ENCODE measurements around the gene SELENBP1.

SELENBP1 gene

DNA sequence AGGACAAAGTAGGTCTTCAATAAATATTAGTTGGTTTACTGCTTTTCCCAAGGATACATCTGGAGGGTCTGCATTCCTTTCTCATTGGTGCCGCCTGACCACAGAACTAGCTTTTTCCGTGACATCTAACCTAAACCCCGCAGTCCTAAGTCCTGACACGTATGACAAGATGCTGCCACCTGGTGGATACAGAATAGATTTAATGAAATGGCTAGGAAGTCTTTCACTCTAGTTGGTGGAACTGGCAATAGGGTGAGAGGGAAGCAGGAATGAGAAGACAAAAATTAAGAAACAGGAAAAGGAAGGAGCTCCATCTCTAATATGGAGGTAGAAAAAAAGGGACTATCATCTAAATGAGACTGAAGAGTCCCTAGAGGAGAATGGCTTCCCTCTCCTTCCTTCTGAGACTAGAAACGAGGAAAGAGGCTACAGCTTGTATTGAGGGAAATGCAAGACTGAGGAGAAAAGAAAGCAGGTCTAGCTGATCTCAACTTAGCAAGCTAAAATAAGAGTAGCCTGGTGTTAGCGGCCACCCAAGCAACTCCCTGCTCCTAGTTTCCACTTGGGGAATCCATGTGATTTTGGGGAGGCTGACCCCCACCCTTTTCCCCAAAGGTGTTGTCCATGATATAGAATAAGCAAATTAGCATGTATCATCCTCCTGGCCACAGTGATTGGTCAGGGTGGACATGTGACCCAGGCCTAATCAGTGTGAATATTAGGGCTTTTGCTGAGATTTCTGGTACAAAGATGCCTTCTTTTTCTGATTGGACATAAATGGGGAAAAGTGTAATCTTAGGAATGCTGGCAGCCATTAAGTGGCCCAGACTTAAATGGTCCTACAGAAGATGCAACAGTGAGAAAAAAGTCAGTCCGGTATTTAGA, 31.4 kb downstream of the SELENBP1 start:
- peak; percentile 87 for ATAC-seq
- no peaks in the 10 kb centered on the region for H3K9me3 Mint-ChIP-seq
- peaks cover 36% of the 10 kb centered on the region for H3K36me3 Mint-ChIP-seq
- peak overlapping the region; percentile 0 for H3K4me3 Mint-ChIP-seq
- peak overlapping the region; percentile 36 for H3K27ac Mint-ChIP-seq
- H3K4me1 Mint-ChIP-seq = peaks cover 64% of the 10 kb centered on the region
- H3K27me3 Mint-ChIP-seq = no peaks in the 10 kb centered on the region

DNA sequence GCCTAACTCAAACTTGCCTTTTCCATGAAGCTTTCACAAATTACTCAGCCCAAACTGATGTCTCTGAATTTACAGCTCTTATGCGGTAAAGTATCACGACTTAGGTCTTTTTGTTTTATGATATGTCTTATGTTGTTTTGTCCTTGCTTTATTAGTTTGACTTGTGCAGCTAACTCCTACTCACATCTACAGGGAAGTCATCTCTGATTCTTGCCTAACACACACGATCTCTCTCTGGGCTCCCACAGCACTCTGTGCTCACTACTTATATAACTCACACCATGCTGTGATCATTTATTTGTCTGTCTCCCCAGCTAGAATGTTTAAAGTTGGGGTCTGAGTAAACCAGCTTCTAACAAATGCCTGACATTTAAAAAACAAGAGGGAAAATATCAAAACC, 35.9 kb downstream of the SELENBP1 start:
- Mint-ChIP-seq H3K9me3 (no peaks in the 10 kb centered on the region), H3K27ac (peak overlapping the region; percentile 56), H3K4me1 (peaks cover 22% of the 10 kb centered on the region), H3K4me3 (no peak overlapping the region), H3K27me3 (no peaks in the 10 kb centered on the region), H3K36me3 (no peaks in the 10 kb centered on the region)
- ATAC-seq = no peak

DNA sequence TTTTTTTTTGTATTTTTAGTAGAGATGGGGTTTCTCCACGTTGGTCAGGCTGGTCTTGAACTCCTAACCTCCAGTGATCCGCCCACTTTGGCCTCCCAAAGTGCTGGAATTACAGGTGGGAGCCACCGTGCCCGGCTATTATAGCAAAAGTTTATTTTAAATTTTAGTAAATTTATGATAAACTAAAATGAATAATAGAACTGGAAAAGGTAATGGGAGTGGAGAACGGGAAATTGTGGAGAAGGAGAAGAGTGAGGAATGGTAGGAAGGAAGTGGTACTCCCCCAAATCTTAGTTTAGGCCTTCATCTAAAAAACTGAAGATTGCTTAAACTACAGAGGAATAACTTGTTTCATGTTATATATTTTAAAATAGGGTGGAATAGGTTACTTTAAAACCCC, 37.7 kb downstream of the SELENBP1 start:
- Mint-ChIP-seq H3K36me3 (no peaks in the 10 kb centered on the region), H3K27ac (no peak overlapping the region), H3K4me3 (no peak overlapping the region), H3K9me3 (no peaks in the 10 kb centered on the region), H3K4me1 (peaks cover 10% of the 10 kb centered on the region), H3K27me3 (no peaks in the 10 kb centered on the region)
- ATAC-seq = no peak

DNA sequence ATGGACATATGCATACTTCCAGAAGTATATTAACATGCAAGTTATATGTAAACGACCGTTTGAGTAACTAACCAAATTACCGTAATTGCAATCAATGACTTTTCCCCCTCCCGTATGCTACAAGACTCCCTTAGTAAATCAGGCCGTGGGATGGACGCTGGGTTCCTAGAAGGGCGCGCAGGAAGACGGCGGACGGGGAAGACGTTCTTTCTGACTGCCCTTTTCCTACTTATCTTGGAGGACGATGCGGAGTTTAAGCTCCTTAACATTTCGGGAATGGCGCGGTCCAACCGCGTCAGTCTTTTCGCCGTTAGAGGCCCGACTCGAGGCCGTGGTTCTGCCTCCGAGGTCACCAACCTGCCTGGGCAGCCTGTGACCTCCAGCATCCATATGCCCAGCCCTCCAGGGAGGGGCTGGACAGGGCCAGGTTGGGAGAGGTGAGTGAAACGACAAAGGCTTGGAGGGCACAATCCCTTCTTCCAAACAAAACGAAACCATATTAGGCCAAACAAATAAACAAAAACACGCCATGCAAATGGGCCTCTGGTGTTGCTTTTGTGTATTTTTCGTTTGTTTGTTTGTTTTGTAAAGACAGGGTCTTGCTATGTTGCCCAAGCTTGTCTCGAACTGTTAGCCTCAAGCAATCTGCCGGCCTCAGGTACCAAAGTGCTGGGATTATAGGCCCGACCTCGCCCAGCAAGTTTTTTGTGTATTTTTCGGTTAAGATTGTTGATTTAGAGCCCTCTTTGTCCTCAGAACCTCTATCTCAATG, 44.4 kb downstream of the SELENBP1 start:
- peak; percentile 13 for ATAC-seq
- H3K4me1 Mint-ChIP-seq = peaks cover 29% of the 10 kb centered on the region
- H3K9me3 Mint-ChIP-seq = no peaks in the 10 kb centered on the region
- peaks cover 24% of the 10 kb centered on the region for H3K36me3 Mint-ChIP-seq
- no peaks in the 10 kb centered on the region for H3K27me3 Mint-ChIP-seq
- H3K4me3 Mint-ChIP-seq = peak overlapping the region; percentile 91
- peak overlapping the region; percentile 88 for H3K27ac Mint-ChIP-seq

DNA sequence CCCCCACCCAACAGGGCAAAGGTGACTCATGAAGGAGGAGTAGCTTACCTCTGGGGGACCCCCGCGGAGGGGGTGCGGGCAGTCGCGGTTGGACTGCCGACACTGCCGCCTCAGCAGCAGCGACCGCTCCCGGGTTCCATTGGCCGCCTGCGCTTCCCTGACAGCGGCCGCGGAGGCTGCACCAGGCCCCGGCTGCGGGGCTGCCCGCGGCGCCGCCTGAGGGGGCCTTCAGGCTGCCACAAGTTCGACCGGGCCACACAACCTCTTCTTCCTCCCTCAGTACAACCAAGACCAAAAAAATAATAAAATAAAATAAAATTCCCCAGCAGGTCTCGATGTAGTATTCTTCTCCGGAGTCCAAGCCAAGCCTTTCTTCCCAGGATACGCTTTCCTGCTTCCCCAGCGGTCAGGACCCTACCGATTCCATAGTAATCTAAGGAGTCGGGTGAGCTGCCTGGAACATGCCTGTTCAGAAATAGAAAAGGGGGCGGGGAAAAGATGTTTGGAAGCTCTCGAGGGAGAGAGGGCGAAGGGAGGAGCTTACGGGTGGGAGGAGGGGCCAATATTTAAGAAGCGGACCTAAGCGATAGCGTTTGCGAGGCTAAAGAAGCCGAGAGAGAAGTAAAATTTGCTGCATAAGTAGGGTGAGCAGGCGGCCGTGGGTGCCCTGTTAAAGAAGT, 45.1 kb downstream of the SELENBP1 start, which contains the start of gene PI4KB:
TSS of gene PI4KB (minus strand) at position 194 of the 680 bp plus-strand sequence. CDS start 10,935 bp downstream, outside the sequence.
- no peaks in the 10 kb centered on the region for H3K27me3 Mint-ChIP-seq
- peak within 1 kb of the TSS; percentile 91 for H3K4me3 Mint-ChIP-seq
- H3K4me1 Mint-ChIP-seq = peaks cover 36% of the 10 kb centered on the region
- peak; percentile 96 for ATAC-seq
- H3K9me3 Mint-ChIP-seq = no peaks in the 10 kb centered on the region
- H3K36me3 Mint-ChIP-seq = peaks cover 30% of the 10 kb centered on the region
- H3K27ac Mint-ChIP-seq = peak within 1 kb of the TSS; percentile 88

DNA sequence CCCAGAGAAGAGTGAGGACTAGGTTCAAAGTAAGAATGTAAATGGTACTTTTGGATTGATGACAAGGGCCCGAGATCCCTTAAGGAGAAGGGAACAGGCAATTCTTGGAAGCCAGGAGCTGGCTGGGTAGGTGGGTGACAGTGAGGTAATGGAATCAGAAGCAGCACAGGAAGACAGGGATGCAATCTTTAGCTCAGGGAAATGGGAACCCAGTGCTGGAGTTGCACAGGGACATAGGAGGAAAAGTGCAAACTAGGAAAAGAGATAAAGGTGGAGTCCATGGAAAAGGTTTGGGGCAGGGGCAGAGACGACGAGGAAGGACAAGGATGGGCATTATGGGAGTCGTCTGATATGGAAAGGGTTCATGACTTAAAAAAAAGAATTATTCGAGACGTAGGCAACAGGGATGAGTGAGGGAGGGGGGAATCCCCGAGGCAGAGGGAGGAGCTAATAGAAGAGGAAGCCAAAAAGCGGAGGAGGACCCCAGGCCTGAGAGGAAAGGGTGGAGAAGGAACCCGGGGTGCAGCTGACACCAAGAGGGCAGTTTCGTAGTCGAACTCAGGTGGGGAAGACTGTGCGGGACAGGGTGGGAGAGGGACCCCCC, 45.8 kb downstream of the SELENBP1 start:
- H3K4me1 Mint-ChIP-seq = peaks cover 42% of the 10 kb centered on the region
- no peaks in the 10 kb centered on the region for H3K9me3 Mint-ChIP-seq
- peak overlapping the region; percentile 91 for H3K4me3 Mint-ChIP-seq
- H3K27me3 Mint-ChIP-seq = no peaks in the 10 kb centered on the region
- H3K27ac Mint-ChIP-seq = peak overlapping the region; percentile 88
- ATAC-seq = peak; percentile 82
- H3K36me3 Mint-ChIP-seq = peaks cover 30% of the 10 kb centered on the region

DNA sequence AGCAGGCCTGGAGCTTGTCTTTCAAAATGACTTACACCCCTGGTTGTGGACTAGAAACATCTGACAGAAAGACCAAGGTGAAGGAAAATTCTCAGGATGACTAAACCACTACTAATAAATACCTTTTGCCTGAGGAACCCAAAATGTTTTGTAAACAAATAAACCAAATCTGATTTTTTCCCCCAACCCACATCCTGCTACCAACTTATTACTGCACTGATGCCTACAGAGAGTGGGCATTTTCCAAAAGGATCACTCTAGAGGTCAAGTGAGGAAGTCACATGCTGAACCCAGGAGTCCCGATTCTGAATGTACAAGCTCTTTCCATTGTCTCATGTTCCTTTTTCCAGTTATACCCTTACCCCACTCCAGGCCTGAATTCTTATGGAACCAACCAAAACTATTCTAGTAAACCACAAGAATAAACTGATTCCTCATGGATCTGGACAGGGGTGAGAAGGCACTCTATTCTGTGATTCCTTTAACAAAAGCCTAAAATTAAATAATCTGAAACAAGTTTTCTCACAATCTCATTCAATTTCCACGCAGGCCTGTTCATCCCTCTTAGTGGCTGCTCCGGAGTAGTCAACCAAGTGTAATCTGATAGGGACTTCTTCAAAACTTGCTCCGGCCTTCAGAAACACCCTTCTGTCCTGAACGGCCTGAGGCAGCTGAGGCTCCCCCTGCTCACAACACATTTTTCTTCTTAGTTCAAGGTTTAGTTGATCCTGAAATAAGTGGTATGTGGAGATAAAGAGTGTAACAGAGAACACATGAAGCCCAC, 46.7 kb downstream of the SELENBP1 start:
- peaks cover 46% of the 10 kb centered on the region for H3K4me1 Mint-ChIP-seq
- ATAC-seq = no peak
- peak overlapping the region; percentile 91 for H3K4me3 Mint-ChIP-seq
- no peaks in the 10 kb centered on the region for H3K9me3 Mint-ChIP-seq
- no peaks in the 10 kb centered on the region for H3K27me3 Mint-ChIP-seq
- peak overlapping the region; percentile 88 for H3K27ac Mint-ChIP-seq
- peaks cover 32% of the 10 kb centered on the region for H3K36me3 Mint-ChIP-seq

DNA sequence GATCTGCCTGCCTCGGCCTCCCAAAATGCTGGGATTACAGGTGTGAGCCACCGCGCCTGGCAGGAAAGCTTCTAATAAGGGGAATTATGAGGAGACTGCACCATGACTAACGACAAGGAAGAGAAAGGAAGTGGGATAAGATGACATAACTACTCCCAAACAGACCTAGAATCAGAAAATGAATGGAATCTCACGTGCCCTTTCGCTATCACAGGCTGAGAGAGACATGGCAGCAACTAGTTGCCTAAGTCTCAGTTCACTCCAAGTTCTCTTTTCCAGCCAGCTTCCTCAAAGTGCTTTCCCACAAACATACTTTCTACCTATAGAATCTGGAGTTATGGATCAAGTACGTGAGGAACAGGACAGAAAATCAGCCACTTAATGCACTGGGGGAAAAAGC, 47.3 kb downstream of the SELENBP1 start:
- no peak overlapping the region for H3K4me3 Mint-ChIP-seq
- H3K27ac Mint-ChIP-seq = peak overlapping the region; percentile 88
- H3K27me3 Mint-ChIP-seq = no peaks in the 10 kb centered on the region
- H3K36me3 Mint-ChIP-seq = peaks cover 38% of the 10 kb centered on the region
- H3K4me1 Mint-ChIP-seq = peaks cover 52% of the 10 kb centered on the region
- no peak for ATAC-seq
- H3K9me3 Mint-ChIP-seq = no peaks in the 10 kb centered on the region

DNA sequence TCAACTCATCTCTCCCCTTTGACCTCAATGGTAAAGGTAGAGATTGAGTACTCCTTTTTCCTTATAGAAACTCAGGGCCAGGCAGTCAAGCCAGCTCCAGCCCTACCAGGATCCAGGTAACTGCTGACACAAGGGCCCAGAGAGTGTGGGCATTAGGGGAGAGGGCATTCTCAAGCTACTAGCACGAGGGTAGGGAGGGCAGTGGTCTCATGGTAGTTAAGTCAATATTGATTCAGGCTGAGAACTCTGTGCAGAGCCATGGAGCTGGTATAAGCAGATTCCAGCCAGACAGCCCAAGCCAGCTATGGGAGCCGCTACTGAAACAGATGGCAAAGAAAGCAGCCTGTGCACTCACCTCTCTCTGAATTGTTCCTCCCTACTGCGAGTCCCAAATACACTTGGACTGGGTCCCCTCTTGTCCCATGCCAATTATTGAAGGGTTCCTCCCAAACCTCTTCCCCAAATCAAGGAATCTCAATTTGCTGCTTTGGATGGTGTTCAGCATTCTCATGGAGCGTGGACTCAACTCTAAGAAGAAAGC, 48.0 kb downstream of the SELENBP1 start:
- Mint-ChIP-seq H3K27me3 (no peaks in the 10 kb centered on the region), H3K4me3 (no peak overlapping the region), H3K4me1 (peaks cover 53% of the 10 kb centered on the region), H3K36me3 (peaks cover 38% of the 10 kb centered on the region), H3K27ac (no peak overlapping the region), H3K9me3 (no peaks in the 10 kb centered on the region)
- ATAC-seq = no peak

DNA sequence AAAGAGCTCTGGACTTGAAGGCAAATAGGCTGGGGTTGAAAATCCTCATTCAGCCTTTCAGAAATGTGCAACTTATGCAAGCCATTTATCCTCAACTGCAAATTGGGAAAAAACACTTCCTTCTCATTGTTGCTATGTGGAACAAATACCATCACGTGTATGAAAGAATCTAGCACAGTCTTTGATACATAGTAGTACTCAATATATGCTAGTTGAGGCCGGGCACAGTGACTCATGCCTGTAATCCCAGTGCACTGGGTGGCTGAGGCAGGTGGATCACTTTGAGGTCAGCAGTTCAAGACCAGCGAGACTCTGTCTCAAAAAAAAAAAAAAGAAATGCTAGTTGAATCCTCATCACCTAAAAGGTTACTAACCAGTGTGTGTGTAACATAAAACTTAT, 53.5 kb downstream of the SELENBP1 start:
- Mint-ChIP-seq H3K9me3 (no peaks in the 10 kb centered on the region), H3K27me3 (no peaks in the 10 kb centered on the region), H3K27ac (no peak overlapping the region), H3K4me1 (peaks cover 38% of the 10 kb centered on the region), H3K36me3 (peaks cover 42% of the 10 kb centered on the region), H3K4me3 (no peak overlapping the region)
- ATAC-seq = no peak

DNA sequence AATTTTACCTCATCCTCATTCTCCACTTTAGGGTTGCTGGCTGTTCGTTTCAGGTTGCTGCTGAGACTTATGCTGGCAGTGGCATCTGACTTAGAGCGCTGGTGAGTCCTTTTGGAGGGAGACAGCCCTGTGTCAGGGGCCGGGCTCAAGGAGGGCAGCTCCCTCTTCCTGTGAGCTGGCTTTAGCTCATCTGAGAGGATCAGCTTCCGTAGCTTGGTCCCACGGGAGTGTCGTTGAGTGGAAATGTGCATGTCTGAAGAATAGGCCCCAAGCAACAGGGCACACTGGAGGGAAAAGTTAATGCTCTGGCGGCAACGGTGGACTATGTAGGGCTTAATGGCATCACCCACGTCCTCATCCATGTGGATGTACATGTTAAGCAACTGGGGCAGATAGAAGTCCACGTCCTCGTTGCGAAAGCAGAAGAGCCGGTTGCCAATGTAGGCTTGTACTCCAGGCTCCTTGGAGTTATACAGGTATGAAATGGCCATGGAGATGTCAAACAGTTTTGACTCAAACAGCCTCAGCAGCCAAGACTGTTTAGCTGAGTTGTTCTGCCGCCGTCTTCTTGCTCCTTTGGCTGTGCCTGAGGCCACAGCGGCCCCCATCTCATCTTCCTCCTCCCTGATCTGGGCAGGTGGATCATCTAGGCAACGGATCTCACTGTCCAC, 56.8 kb downstream of the SELENBP1 start:
- no peak for ATAC-seq
- peak overlapping the region; percentile 35 for H3K27ac Mint-ChIP-seq
- H3K27me3 Mint-ChIP-seq = no peaks in the 10 kb centered on the region
- H3K36me3 Mint-ChIP-seq = peaks cover 62% of the 10 kb centered on the region
- peaks cover 53% of the 10 kb centered on the region for H3K4me1 Mint-ChIP-seq
- no peaks in the 10 kb centered on the region for H3K9me3 Mint-ChIP-seq
- H3K4me3 Mint-ChIP-seq = no peak overlapping the region

Data from stimulated activated memory B cell treated with anti-CD40 and anti-IgM and Interleukin-4, amounts not matched to agents 10 μg/mL and 1 μg/mL and 100 μg/mL, for 72 hours (primary cell).